GM12878 (cell line): ENCODE measurements around the gene HMGXB4. TPM values are rescaled to one million over a fixed set of nuclear protein-coding genes. Genes with fewer than 3 reads are reported as not detected.

Experiments used
- ATAC-seq: fragments of 200-7000 bp; cut with Tn5 transposase; 3 replicates; pipeline ENCODE4 v1.9.1; 2020; ENCODE audit warnings: mild to moderate bottlenecking, moderate library complexity
- BruUV-seq: library from RNA; stranded (reverse); fragments of 400-500 nt; replicated peaks from 2 replicates; lab custom pipeline; 2021; lab: Mats Ljungman, UMichigan
- CTCF ChIA-PET: fragments of 300-600 bp; sonication (Branson Sonifier 250); formaldehyde crosslinking; extraction: SDS; loops from one replicate; lab custom pipeline; 2021; ENCODE audit warnings: inconsistent platforms; lab: Yijun Ruan, JAX
- POLR2A ChIA-PET: fragments of 350-600 bp; formaldehyde crosslinking; extraction: SDS; loops from one replicate; lab custom pipeline; 2021; ENCODE audit warnings: inconsistent platforms; lab: Charles Lee
- RAD21 ChIA-PET: fragments of 300-600 bp; sonication (Branson Sonifier 250); formaldehyde crosslinking; loops from one replicate; lab custom pipeline; 2023; ENCODE audit warnings: antibody characterized with exemption; ENCODE audit not compliant: unreplicated experiment; lab: Charles Lee
- SMC1A ChIA-PET: fragments of 300-600 bp; sonication (Branson Sonifier 250); formaldehyde crosslinking; loops from one replicate; lab custom pipeline; 2023; ENCODE audit not compliant: unreplicated experiment, uncharacterized antibody; lab: Charles Lee
- DNase-seq: peaks from one replicate; pipeline ENCODE4 v3.0.0-alpha.2; 2011; ENCODE audit warnings: low read depth, low spot score
- FAIRE-seq: peaks from 3 replicates; lab custom pipeline; 2011; peaks lifted over from hg19 to GRCh38; lab: Jason Lieb, UNC
- H2AFZ ChIP-seq: 2 replicates; pipeline ENCODE4 v1.6.0; 2011; ENCODE audit warnings: low read depth, low read length, control low read depth; ENCODE audit not compliant: control insufficient read depth
- H3K27ac ChIP-seq: 2 replicates; pipeline ENCODE4 v1.5.1; 2011; ENCODE audit warnings: control low read depth; ENCODE audit not compliant: control insufficient read depth, insufficient read depth
- H3K27me3 ChIP-seq, 2 experiments: replicated peaks in 1 of 2; 2 replicates each; pipeline versions ENCODE4 v1.6.0 to v1.6.1; 2011; ENCODE audit warnings: low read length in 1 of 2; ENCODE audit not compliant: control insufficient read depth in 2 of 2, insufficient read depth in 2 of 2
- H3K36me3 ChIP-seq, 2 experiments: 2 replicates each; pipeline ENCODE4 v1.5.1; 2011; ENCODE audit warnings: low read length in 1 of 2; ENCODE audit not compliant: control insufficient read depth in 2 of 2, insufficient read depth in 2 of 2
- H3K4me1 ChIP-seq: 2 replicates; pipeline ENCODE4 v1.6.1; 2011; ENCODE audit warnings: mild to moderate bottlenecking, low read length, moderate library complexity, mixed read lengths; ENCODE audit not compliant: control insufficient read depth, insufficient read depth
- H3K4me2 ChIP-seq: 2 replicates; pipeline ENCODE4 v1.6.0; 2011; ENCODE audit warnings: control low read depth; ENCODE audit not compliant: control insufficient read depth, insufficient read depth
- H3K4me3 ChIP-seq: fragments of 200-600 bp; sonication (generic); 2 replicates; pipeline ENCODE4 v1.5.1; 2016
- H3K79me2 ChIP-seq: 2 replicates; pipeline ENCODE4 v1.6.0; 2011; ENCODE audit warnings: low read length; ENCODE audit not compliant: control insufficient read depth, insufficient read depth
- H3K9ac ChIP-seq: 2 replicates; pipeline ENCODE4 v1.8.0; 2011; ENCODE audit warnings: low read length, control low read depth, mixed read lengths; ENCODE audit not compliant: control insufficient read depth, insufficient read depth
- H3K9me3 ChIP-seq: replicated peaks from 3 replicates; pipeline ENCODE4 v1.5.1; 2011; ENCODE audit warnings: mild to moderate bottlenecking, low read length; ENCODE audit not compliant: control insufficient read depth, insufficient read depth
- H4K20me1 ChIP-seq: 2 replicates; pipeline ENCODE4 v1.6.0; 2011; ENCODE audit not compliant: control insufficient read depth, insufficient read depth
- BCL11A ChIP-seq: IDR thresholded peaks from 2 replicates; pipeline ENCODE4 v1.6.1; 2011; ENCODE audit warnings: low read depth, low read length
- CHD4 ChIP-seq: fragments of 200-600 bp; sonication (generic); IDR thresholded peaks from 2 replicates; pipeline ENCODE4 v1.6.1; 2016; ENCODE audit warnings: mild to moderate bottlenecking
- CTCF ChIP-seq, 3 experiments: IDR thresholded peaks in 2 of 3; conservative IDR thresholded peaks in 1 of 3; 2 replicates each; pipeline ENCODE4 v1.5.1; 2011; ENCODE audit warnings: low read depth in 3 of 3, low read length in 3 of 3, mild to moderate bottlenecking in 3 of 3, control low read depth in 2 of 3, moderate library complexity in 2 of 3, inconsistent platforms in 1 of 3, mixed read lengths in 1 of 3; ENCODE audit not compliant: control insufficient read depth in 2 of 3, insufficient read depth in 1 of 3; ENCODE audit errors: extremely low read depth in 1 of 3
- FOXM1 ChIP-seq: IDR thresholded peaks from 2 replicates; pipeline ENCODE4 v1.6.1; 2012; ENCODE audit warnings: low read depth, mild to moderate bottlenecking, inconsistent platforms, low read length, moderate library complexity
- JUNB ChIP-seq: IDR thresholded peaks from 2 replicates; pipeline ENCODE4 v1.6.1; 2016; ENCODE audit warnings: antibody characterized with exemption, mild to moderate bottlenecking
- MAX ChIP-seq: IDR thresholded peaks from 2 replicates; pipeline ENCODE4 v1.6.1; 2012; ENCODE audit warnings: low read depth, low read length, improper control_type of control experiment
- MEF2B ChIP-seq: fragments of 450-650 bp; IDR thresholded peaks from 2 replicates; pipeline ENCODE4 v1.6.1; 2018; ENCODE audit warnings: mild to moderate bottlenecking, moderate library complexity; ENCODE audit not compliant: partially characterized antibody, poor library complexity, severe bottlenecking
- PAX8 ChIP-seq: fragments of 450-650 bp; IDR thresholded peaks from 2 replicates; pipeline ENCODE4 v1.6.1; 2017; ENCODE audit warnings: mild to moderate bottlenecking, moderate library complexity
- RAD51 ChIP-seq: fragments of 450-650 bp; IDR thresholded peaks from 2 replicates; pipeline ENCODE4 v1.6.1; 2016; ENCODE audit warnings: moderate library complexity, mild to moderate bottlenecking, inconsistent platforms
- RB1 ChIP-seq: fragments of 450-650 bp; formaldehyde crosslinking; IDR thresholded peaks from 2 replicates; pipeline ENCODE4 v1.6.1; 2017; ENCODE audit warnings: mild to moderate bottlenecking, borderline replicate concordance
- RCOR1 ChIP-seq: conservative IDR thresholded peaks from 2 replicates; pipeline ENCODE4 v1.6.1; 2012; ENCODE audit warnings: low read depth, low read length, improper control_type of control experiment
- RFX5 ChIP-seq: IDR thresholded peaks from 2 replicates; pipeline ENCODE4 v1.6.1; 2011; ENCODE audit warnings: low read depth, low read length, improper control_type of control experiment
- SIX5 ChIP-seq: IDR thresholded peaks from 2 replicates; pipeline ENCODE4 v1.6.1; 2011; ENCODE audit warnings: mild to moderate bottlenecking, low read depth, low read length, moderate library complexity; ENCODE audit not compliant: severe bottlenecking
- STAT3 ChIP-seq: IDR thresholded peaks from 2 replicates; pipeline ENCODE4 v1.6.1; 2011; ENCODE audit warnings: low read depth, low read length, improper control_type of control experiment
- SUZ12 ChIP-seq: fragments of 200-600 bp; sonication (generic); IDR thresholded peaks from one replicate; pipeline ENCODE4 v1.6.1; 2018; ENCODE audit warnings: antibody characterized with exemption, mild to moderate bottlenecking; ENCODE audit not compliant: unreplicated experiment
- ZBED1 ChIP-seq: IDR thresholded peaks from 2 replicates; pipeline ENCODE4 v1.6.1; 2016; ENCODE audit warnings: borderline replicate concordance
- WGBS: methylation state at CpG from one replicate; pipeline ENCODE4 v1.1.6; 2016; ENCODE audit warnings: low lambda C conversion rate; ENCODE audit not compliant: insufficient replicate concordance, insufficient coverage; ENCODE audit errors: missing lambda C conversion rate; 5-methylcytosine and 5-hydroxymethylcytosine counted together
- in situ Hi-C: fragments of 300-500 bp; cut with MboI; formaldehyde crosslinking; loops from 9 replicates; pipeline ENCODE4 v1.14.3; 2018; ENCODE audit warnings: mixed read lengths
- intact Hi-C: fragments of 100-400 bp; cut with micrococcal nuclease; formaldehyde crosslinking; loops from one replicate; pipeline ENCODE4 v1.14.2; 2022; ENCODE audit not compliant: unreplicated experiment
- polyA plus RNA-seq, 11 experiments: library from polyadenylated mRNA; depleted of rRNA in 4 of 11; unstranded in 6 of 11; stranded (reverse) in 5 of 11; fragments of >200 nt; fragmentation: Nextera tagmentation in 4 of 11; fragmentation: Illumina TruSeq in 1 of 11; extraction: Ambion mirVana in 4 of 11; extraction: Trizol in 1 of 11; gene quantifications; 1 replicate in 1 of 11; 2 replicates in 10 of 11; pipeline versions ENCODE4 v1.2.1 to v1.2.3, GENCODE V29; 2011 to 2016; ENCODE audit warnings: inconsistent platforms in 2 of 11, missing spikeins in 2 of 11, low read depth in 1 of 11
- total RNA-seq, 4 experiments: library from RNA; depleted of rRNA in 3 of 4; stranded (reverse); fragments of >200 nt in 3 of 4; fragmentation: Illumina TruSeq in 1 of 4; extraction: Trizol in 1 of 4; gene quantifications; 2 replicates each; pipeline versions ENCODE4 v1.2.1 to v1.2.3, GENCODE V29; 2013 to 2021

Gene HMGXB4
- total and polyA plus RNA-seq, 10 of the 15 experiments (the other 5 are each of a cell fraction or from before 2014, with no cell fraction given): 15.5 to 44.5 (median 24.9) TPM

GRCh38 chr22:35274154-35274871 is 17.0 kb downstream of the HMGXB4 start (continued):
- TF ChIP-seq MAX (no peak), RCOR1 (no peak), STAT3 (no peak), FOXM1 (no peak), CTCF (IDR thresholded peaks at IDR 0.05 in 2 of 3, conservative IDR thresholded peaks at IDR 0.05 in 1 of 3; ENCODE audit: control insufficient read depth in 2 of 3, extremely low read depth in 1 of 3, insufficient read depth in 1 of 3, low read depth in 3 of 3, low read length in 3 of 3) (no peak), PAX8 (no peak), MEF2B (no peak), SUZ12 (no peak)

DNA sequence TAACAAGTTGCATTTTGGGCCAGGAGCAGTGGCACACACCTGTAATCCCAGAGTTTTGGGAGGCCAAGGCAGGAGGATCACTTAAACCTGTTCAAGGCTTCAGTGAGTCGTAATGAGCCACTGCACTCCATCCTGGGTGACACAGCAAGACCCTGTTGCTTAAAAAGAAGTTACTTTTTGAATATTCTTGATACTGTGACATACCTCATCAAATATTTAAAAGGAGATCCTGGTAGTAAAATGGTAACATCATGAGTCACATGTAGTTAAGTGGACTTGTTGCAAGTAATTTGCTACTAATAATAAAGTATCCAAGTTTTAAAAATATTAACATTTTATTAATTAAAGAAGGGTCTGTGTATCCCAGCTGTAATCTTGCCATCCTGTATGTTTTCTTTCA is 18.3 kb downstream of the HMGXB4 start:
- no peak for FAIRE-seq

More for the DNA sequence above, 18.3 kb downstream of the HMGXB4 start:
- Histone ChIP-seq H3K4me1 (no peaks in the 10 kb centered on the region), H2AFZ (no peak overlapping the region), H3K27me3 (no peaks in the 10 kb centered on the region), H3K79me2 (no peaks in the 10 kb centered on the region; the same call in none of the 2 replicates), H3K27ac (no peak overlapping the region), H3K4me2 (no peak overlapping the region), H3K36me3 (peaks cover 0 to 22% of the 10 kb centered on the region in 2 experiments; a peak in 3 of 4 replicates), H3K4me3 (no peak overlapping the region), H4K20me1 (no peaks in the 10 kb centered on the region), H3K9ac (no peak overlapping the region), H3K9me3 (no peaks in the 10 kb centered on the region)
- in situ Hi-C loops (no loop called here), intact Hi-C loops (no loop called here)
- ChIA-PET POLR2A (interaction anchor here (0.6 kb wide), 1 partner anchor 18 kb away, joined by 6 read pairs; no protein-coding TSS in a partner anchor), CTCF (no interaction called here), SMC1A (no interaction called here), RAD21 (no interaction called here)
- no TSS peak for BruUV-seq
- ATAC-seq: no peak
- no peak for DNase-seq
- TF ChIP-seq BCL11A (no peak), ZBED1 (no peak), MAX (no peak), SIX5 (no peak), JUNB (no peak), RAD51 (no peak), CHD4 (no peak), RB1 (no peak), RFX5 (no peak)
- 100% methylated on average over 1 of the region's 1 CpG for WGBS
